ENCODE results near the gene PAM16.
"Not testable (repeated sequence)": the region's sequence is repeated elsewhere in the genome, so short reads cannot be mapped to it uniquely, and the experiment has no call there.

The PAM16 gene

DNA sequence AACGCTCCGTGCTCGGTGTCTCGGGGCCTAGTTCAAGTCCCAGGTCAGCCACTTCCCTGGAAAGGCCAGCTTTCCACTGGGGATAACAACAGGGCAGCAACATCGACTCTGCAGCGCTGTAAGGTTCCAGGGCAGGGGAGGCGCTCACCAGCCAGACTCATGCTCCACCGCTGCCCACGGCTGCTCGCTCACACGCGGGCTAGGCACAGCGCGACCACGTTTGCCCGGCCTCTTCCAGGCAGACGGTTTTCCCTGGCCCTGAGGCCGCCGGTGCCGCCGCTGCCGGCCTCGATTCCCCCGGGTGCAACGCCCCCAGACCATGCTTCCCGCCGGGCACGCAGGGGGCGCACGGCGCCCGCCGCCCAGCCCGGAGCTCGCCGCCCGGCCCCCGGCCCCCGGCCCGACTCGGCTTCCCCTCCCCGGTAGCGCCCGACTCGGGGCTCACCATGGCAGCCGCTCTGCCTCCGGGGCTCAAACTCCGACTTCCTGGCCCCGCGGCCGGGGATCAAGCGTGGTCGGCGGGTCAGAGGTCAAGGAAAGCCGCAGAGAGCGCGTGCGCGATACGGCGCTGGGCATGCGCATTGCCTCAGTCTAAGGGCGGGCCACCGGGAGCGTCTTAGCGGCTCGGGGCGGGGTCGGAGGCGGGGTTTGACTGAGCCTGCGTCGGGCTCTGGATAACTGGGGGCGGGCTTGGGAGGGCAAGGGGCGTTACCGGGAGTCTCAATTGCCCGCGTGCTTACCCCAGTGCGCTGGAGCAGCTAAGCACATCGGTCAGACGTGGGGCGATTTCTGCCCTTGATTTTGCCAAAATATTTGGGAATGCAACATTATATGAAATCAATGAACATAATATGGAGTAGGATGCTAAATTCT is at the start of gene PAM16:
Gene PAM16, minus strand, starts transcription at position 535 of the 873 bp plus-strand sequence. Its CDS starts 87 bp downstream, at position 448.
- peak within 1 kb of the TSS; percentile 95 for H3K4me3 ChIP-seq (ENCODE audit: low read length)
- TF ChIP-seq ZNF274 (IDR thresholded peaks at IDR 0.05; ENCODE audit: low read depth, low read length): no peak

GRCh38 chr16:4399001-4399730 is 48.0 kb upstream of the PAM16 start:
- TF ChIP-seq ZNF274 (IDR thresholded peaks at IDR 0.05; ENCODE audit: low read depth, low read length): no peak
- no peak overlapping the region for H3K4me3 ChIP-seq (ENCODE audit: low read length)

DNA sequence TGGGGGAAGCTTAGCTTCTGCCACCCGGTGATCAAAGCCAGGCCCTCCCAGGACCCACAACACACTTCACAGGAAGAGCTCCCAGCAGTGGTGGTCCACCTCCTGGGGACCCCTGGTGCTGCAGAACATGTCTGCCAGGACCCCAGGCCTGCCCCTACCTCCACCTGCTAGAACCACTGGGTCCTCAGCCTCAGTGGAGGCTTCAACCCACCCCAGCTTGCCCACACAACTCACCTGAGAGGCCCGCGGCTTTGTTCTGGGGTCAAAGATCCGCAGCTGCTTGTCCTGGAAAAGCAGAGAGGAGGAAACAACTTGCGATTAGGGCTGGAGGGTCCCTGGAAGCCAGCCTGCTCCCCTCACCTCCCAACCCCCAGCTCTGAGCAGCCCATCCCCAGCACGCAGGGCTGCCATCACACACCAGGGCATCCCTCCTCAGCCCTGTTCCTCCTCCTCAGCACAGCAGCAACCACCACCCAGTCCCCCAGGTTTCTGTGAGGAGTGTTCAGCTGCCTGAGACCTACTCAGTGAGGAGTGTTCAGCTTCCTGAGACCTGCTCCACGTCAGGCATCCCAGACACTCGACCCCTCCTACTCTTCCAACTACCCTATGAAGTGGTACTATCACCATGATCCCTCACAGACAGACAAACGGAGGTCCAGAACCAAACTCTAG is 44.1 kb upstream of the PAM16 start:
- TF ChIP-seq ZNF274 (IDR thresholded peaks at IDR 0.05; ENCODE audit: low read depth, low read length): no peak
- no peak overlapping the region for H3K4me3 ChIP-seq (ENCODE audit: low read length)

GRCh38 chr16:4393850-4394249 is 42.7 kb upstream of the PAM16 start:
- H3K4me3 ChIP-seq (ENCODE audit: low read length): not testable (repeated sequence)

DNA sequence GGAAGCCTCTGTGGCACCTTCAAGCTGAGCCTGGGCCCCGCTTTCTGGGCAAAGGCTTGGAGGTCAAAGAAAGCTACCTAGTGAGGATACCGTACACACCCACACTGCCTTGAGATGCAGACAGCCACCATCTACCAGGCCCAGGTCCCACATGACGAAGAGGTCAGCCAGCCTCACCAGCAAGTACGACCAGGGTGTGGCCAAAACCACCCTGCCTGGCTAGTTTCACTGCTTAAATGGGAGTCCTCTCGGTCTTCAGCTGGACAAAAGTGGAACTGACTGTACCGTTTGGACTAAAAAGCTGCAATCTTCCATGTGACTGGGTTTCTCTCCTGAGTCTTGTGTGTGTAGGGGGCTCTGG is 42.1 kb upstream of the PAM16 start:
- no peak for TF ChIP-seq ZNF274 (IDR thresholded peaks at IDR 0.05; ENCODE audit: low read depth, low read length)
- H3K4me3 ChIP-seq (ENCODE audit: low read length): no peak overlapping the region

DNA sequence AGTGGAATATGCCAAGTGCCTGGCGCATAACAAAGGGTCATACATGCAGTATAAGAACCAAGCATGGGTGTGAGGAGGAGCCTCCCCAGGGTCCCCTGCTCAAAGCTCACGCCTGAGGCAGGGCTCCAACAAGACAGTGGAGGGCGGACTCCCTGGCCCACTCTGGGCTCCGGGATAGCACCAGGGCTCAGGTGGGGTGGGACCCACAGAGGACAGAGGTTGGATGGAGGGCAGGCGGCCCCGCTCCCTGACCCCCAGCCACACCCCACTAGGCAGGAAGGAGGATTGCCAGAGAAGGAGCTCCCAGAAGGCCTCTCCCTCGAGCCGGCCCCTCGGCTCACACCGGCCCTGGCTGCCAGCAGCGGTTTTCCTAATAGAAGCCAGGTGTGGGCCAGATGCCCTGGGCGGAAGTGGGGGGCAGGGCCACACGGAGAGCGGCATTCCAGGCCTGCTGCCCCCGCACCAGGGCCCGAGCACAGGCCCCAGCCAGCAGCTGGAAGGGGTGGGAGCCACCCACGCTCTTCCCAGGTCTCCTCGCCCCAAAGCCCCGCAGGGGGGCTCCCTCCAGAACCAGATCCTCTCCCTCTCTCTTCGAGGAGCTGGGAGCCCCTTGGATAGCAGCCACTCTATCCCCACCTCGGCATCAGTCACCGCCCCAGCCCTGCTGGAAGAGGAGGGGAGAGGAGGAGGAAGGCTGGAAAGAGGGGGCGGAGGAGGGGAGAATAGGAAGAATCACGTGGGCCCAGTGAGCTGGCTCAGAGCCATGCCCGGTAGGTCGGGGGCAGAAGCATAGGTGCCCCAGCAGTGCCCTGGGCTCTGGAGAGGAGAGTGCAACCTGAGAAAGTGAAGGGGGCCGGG is 41.5 kb upstream of the PAM16 start:
- no peak overlapping the region for H3K4me3 ChIP-seq (ENCODE audit: low read length)
- no peak for TF ChIP-seq ZNF274 (IDR thresholded peaks at IDR 0.05; ENCODE audit: low read depth, low read length)

DNA sequence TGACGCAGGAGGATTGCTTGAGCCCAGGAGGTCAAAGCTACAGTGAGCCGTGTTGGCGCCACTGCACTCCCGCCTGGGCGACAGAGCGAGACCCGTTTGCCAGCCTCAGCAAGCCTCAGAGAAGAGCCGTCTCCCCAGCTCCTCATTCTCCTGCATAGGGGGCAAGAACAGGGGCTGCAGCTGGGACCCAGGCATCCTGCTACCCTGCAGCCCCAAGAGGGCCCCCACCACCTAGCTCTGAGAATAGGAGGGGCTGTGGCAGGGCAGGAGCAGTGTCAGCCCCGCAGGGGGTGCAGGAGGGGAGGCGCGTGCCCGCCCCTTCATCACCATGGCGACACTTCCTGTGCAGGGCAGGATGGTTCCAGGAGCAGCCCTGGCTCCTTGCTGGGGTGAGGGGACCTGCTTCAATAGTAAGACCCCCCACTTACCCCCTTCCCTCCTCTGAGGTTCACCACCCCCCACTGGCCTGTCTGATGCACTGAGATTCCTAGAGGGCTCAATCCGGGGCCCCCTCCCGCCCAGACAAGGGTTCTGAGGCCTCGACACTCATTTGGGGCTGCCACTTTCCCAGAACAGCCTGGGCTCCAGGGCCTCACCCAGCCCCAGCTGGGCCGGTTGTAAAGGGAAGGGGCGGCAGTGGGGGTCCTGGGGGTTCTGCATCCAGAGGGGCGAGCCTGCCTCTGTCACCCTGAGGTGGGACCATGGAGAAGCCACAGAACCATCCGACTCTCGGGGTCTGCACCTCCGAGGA is 40.7 kb upstream of the PAM16 start:
- TF ChIP-seq ZNF274 (IDR thresholded peaks at IDR 0.05; ENCODE audit: low read depth, low read length): no peak
- H3K4me3 ChIP-seq (ENCODE audit: low read length): no peak overlapping the region

DNA sequence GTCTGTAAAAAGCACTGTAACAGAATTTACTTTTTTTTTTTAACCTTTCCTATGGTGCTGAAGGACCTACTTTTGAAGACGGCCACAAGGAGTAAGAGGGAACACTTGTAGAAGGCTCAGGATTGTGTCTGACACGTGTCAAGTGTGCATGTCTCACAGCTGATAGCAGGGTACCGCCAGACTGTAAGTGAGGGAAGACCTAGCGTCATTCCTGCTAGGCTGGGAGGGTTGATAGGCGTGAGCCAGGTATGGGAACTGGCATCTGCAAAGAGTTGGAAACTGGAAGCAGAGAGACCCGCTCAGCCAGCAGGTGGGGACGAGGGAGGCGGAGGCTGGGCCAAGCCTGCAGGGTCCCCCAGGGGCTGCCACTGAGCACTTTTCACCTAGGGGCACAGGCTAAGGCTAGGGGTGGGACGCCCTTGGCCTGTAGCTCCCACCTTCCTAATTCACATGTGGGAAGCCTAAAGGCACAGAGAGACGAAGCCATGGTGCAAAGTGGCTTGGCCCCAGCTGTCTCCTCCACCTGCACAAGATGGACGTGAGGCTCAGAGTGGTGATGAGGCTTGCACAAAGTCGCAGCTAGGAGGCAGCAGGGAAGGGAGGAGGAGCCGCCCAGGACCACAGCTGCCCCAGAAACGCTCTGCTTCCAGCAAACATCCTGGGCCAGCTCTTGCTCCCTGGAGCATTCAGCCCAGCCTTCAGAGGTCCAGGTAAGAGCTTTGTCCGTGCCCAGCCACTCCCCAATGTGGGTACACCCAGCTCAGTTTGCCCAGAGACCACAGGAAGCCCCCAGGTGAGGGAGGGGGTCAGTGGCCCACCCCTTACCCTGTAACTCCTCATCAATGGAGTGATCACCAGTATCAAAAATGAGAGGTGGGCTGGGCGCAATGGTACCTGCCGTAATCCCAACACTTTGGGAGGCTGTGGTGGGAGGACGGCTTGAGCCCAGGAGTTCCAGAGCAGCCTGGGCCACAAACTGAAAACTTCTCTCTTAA is 39.4 kb upstream of the PAM16 start:
- no peak for TF ChIP-seq ZNF274 (IDR thresholded peaks at IDR 0.05; ENCODE audit: low read depth, low read length)
- no peak overlapping the region for H3K4me3 ChIP-seq (ENCODE audit: low read length)

DNA sequence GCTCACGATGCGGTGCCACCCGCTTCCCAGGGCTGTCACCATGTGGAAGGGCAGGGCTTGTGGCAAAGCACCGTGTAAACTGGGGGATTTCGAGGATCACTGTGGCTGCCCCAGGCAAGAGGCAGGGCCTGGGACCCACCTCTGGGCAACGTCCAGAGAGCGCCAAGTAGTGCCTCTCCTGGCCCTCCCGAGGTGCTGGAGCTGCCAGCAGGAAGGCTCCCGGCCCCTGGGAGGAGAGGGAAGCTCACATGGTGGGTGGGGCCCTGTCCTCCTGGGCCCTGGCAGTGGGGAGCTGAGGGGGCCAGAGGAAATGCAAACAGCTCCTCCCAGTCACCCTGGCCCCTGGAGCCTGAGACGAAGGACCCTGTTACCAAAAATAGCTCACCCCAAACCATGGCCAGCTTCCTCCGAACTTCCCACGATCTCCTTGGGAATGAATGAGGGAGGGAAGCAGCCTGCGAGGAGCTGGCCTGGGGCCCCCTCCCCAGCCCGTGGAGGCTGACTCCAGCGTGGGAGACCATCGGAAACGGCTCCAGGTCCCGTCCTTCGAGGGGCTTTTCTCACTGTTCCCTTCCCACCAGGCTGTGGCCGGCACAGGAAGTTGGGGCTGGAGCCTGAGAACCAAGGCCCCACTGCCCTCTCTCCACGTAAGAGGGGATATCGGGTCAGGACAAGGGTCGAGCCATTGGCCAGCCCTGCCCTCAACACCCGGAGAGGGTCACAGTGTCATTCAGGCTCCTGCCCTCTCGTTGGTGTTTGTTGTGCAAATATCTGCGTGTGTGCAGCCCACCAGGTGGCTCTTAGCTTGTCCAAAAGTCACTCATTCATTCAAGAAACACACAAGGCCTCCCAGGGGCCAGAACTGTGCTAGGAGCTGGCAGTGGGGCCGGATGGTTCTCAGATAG is 38.2 kb upstream of the PAM16 start:
- no peak overlapping the region for H3K4me3 ChIP-seq (ENCODE audit: low read length)
- no peak for TF ChIP-seq ZNF274 (IDR thresholded peaks at IDR 0.05; ENCODE audit: low read depth, low read length)

- no peak for TF ChIP-seq ZNF274 (IDR thresholded peaks at IDR 0.05; ENCODE audit: low read depth, low read length)
- H3K4me3 ChIP-seq (ENCODE audit: low read length): no peak overlapping the region
Measured at GRCh38 chr16:4388271-4389021, 37.3 kb upstream of the PAM16 start.

Measured in GM08714 (cell line).